ENCODE data around the gene MSLN. TPM values are rescaled to one million over a fixed set of nuclear protein-coding genes. Genes with fewer than 3 reads are reported as not detected.

The MSLN gene
- polyA plus RNA-seq, 1 of the 3 experiments (the other 2 are of a cell fraction), result 0.02 TPM

GRCh38 chr16:782766-783403 is 22.4 kb downstream of the MSLN start:
- H2AFZ ChIP-seq (ENCODE audit: low read depth), result no peak overlapping the region
- 24% methylated on average over 21 of the region's 36 CpGs for WGBS (ENCODE audit: low lambda C conversion rate)
- H3K4me3 ChIP-seq (ENCODE audit: low read depth in 2 of 2, low read length in 1 of 2), result no peak overlapping the region
- peaks cover 0 to 10% of the 10 kb centered on the region in 2 experiments for H3K36me3 ChIP-seq (replicated peaks in 1 of 2; ENCODE audit: control insufficient read depth in 1 of 2, insufficient read depth in 2 of 2, low read length in 1 of 2)
- no peak overlapping the region for H3K4me2 ChIP-seq
- no peak overlapping the region for H3K27ac ChIP-seq (ENCODE audit: low read depth in 2 of 2, low read length in 1 of 2)
- no peaks in the 10 kb centered on the region for H3F3A ChIP-seq (replicated peaks; ENCODE audit: insufficient read depth)
- no peaks in the 10 kb centered on the region for H3K9me2 ChIP-seq
- peaks cover 17% of the 10 kb centered on the region; the same call in 1 of the 2 replicates for H3K27me3 ChIP-seq (ENCODE audit: insufficient read depth)
- no peaks in the 10 kb centered on the region for H3K9me3 ChIP-seq
- H3K9ac ChIP-seq, result no peak overlapping the region
- H4K20me1 ChIP-seq (ENCODE audit: insufficient read depth), result peaks cover 20% of the 10 kb centered on the region; the same call in 1 of the 2 replicates
- ChIA-PET CTCF (interaction anchor here (1.8 to 8.9 kb wide), 4 partner anchors 39 to 73 kb away, joined by 5 to 127 read pairs (median 24); partner anchors contain the start of genes CIAO3 and METRN), POLR2A (interaction anchor here (0.6 to 1.4 kb wide), 3 partner anchors 63 to 67 kb away, joined by 3 to 4 read pairs (median 3); no protein-coding TSS in a partner anchor)
- H3K4me1 ChIP-seq (ENCODE audit: control insufficient read depth in 1 of 2, insufficient read depth in 2 of 2, low read depth in 1 of 2, low read length in 1 of 2), result peaks cover 0 to 18% of the 10 kb centered on the region in 2 experiments; a peak in 1 of 4 replicates
- TF ChIP-seq, protein P1, sequence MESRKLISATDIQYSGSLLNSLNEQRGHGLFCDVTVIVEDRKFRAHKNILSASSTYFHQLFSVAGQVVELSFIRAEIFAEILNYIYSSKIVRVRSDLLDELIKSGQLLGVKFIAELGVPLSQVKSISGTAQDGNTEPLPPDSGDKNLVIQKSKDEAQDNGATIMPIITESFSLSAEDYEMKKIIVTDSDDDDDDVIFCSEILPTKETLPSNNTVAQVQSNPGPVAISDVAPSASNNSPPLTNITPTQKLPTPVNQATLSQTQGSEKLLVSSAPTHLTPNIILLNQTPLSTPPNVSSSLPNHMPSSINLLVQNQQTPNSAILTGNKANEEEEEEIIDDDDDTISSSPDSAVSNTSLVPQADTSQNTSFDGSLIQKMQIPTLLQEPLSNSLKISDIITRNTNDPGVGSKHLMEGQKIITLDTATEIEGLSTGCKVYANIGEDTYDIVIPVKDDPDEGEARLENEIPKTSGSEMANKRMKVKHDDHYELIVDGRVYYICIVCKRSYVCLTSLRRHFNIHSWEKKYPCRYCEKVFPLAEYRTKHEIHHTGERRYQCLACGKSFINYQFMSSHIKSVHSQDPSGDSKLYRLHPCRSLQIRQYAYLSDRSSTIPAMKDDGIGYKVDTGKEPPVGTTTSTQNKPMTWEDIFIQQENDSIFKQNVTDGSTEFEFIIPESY (IDR thresholded peaks at IDR 0.05; ENCODE audit: borderline replicate concordance, low read depth), result no peak
- TF ChIP-seq FOXM1 (IDR thresholded peaks at IDR 0.05; ENCODE audit: low read depth), result no peak
- no peak for TF ChIP-seq EZH2phosphoT487 (IDR thresholded peaks at IDR 0.05; ENCODE audit: borderline replicate concordance, low read depth)
- TF ChIP-seq, protein P2, sequence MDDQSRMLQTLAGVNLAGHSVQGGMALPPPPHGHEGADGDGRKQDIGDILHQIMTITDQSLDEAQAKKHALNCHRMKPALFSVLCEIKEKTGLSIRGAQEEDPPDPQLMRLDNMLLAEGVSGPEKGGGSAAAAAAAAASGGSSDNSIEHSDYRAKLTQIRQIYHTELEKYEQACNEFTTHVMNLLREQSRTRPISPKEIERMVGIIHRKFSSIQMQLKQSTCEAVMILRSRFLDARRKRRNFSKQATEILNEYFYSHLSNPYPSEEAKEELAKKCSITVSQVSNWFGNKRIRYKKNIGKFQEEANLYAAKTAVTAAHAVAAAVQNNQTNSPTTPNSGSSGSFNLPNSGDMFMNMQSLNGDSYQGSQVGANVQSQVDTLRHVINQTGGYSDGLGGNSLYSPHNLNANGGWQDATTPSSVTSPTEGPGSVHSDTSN (IDR thresholded peaks at IDR 0.05), result no peak
- no peak for TF ChIP-seq RFX5 (IDR thresholded peaks at IDR 0.05; ENCODE audit: low read length)
- TF ChIP-seq, protein P3, sequence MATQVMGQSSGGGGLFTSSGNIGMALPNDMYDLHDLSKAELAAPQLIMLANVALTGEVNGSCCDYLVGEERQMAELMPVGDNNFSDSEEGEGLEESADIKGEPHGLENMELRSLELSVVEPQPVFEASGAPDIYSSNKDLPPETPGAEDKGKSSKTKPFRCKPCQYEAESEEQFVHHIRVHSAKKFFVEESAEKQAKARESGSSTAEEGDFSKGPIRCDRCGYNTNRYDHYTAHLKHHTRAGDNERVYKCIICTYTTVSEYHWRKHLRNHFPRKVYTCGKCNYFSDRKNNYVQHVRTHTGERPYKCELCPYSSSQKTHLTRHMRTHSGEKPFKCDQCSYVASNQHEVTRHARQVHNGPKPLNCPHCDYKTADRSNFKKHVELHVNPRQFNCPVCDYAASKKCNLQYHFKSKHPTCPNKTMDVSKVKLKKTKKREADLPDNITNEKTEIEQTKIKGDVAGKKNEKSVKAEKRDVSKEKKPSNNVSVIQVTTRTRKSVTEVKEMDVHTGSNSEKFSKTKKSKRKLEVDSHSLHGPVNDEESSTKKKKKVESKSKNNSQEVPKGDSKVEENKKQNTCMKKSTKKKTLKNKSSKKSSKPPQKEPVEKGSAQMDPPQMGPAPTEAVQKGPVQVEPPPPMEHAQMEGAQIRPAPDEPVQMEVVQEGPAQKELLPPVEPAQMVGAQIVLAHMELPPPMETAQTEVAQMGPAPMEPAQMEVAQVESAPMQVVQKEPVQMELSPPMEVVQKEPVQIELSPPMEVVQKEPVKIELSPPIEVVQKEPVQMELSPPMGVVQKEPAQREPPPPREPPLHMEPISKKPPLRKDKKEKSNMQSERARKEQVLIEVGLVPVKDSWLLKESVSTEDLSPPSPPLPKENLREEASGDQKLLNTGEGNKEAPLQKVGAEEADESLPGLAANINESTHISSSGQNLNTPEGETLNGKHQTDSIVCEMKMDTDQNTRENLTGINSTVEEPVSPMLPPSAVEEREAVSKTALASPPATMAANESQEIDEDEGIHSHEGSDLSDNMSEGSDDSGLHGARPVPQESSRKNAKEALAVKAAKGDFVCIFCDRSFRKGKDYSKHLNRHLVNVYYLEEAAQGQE (IDR thresholded peaks at IDR 0.05; ENCODE audit: low read depth, low read length), result no peak
- no peak for TF ChIP-seq RXRA (IDR thresholded peaks at IDR 0.05; ENCODE audit: borderline replicate concordance, low read depth)
- no peak for TF ChIP-seq IRF3 (IDR thresholded peaks at IDR 0.05; ENCODE audit: low read depth, low read length)
- no peak for TF ChIP-seq TAF1 (IDR thresholded peaks at IDR 0.05; ENCODE audit: borderline replicate concordance, low read depth, low read length)
- TF ChIP-seq EP300 (IDR thresholded peaks at IDR 0.05; ENCODE audit: borderline replicate concordance in 1 of 2, low read depth in 1 of 2, low read length in 1 of 2), result no peak
- TF ChIP-seq POLR2AphosphoS5 (IDR thresholded peaks at IDR 0.05; ENCODE audit: low read depth, low read length), result no peak
- TF ChIP-seq, protein P4, sequence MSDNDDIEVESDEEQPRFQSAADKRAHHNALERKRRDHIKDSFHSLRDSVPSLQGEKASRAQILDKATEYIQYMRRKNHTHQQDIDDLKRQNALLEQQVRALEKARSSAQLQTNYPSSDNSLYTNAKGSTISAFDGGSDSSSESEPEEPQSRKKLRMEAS (IDR thresholded peaks at IDR 0.05; ENCODE audit: low read depth), result no peak
- TF ChIP-seq MXI1 (IDR thresholded peaks at IDR 0.05; ENCODE audit: low read depth, low read length), result no peak
- TF ChIP-seq FOSL2 (IDR thresholded peaks at IDR 0.05; ENCODE audit: borderline replicate concordance, low read depth), result no peak
- peaks cover 15% of the 10 kb centered on the region for H3K79me2 ChIP-seq (ENCODE audit: insufficient read depth)
- peak; percentile 72 for DNase-seq
